ENCODE results near the gene GOLGA6C.
"Not testable (repeated sequence)": the region's sequence is repeated elsewhere in the genome, so short reads cannot be mapped to it uniquely, and the experiment has no call there.

GOLGA6C gene

GRCh38 chr15:75252285-75252684 lies 5.8 kb upstream of the GOLGA6C start:
- in situ Hi-C loops (cut with HindIII; ENCODE audit: low sequenced_read_pairs), result not testable (repeated sequence)

- in situ Hi-C loops (cut with HindIII; ENCODE audit: low sequenced_read_pairs), result not testable (repeated sequence)
Measured at GRCh38 chr15:75258620-75259343, 648 bp downstream of the GOLGA6C start.

GRCh38 chr15:75259873-75260272 lies 1.7 kb downstream of the GOLGA6C start:
- in situ Hi-C loops (cut with HindIII; ENCODE audit: low sequenced_read_pairs), result not testable (repeated sequence)

GRCh38 chr15:75273751-75274359 lies 15.7 kb downstream of the GOLGA6C start:
- in situ Hi-C loops (cut with HindIII; ENCODE audit: low sequenced_read_pairs), result not testable (repeated sequence)

- in situ Hi-C loops (cut with HindIII; ENCODE audit: low sequenced_read_pairs), result not testable (repeated sequence)
Measured at GRCh38 chr15:75274509-75275107, 16.5 kb downstream of the GOLGA6C start.

- in situ Hi-C loops (cut with HindIII; ENCODE audit: low sequenced_read_pairs), result not testable (repeated sequence)
Measured at GRCh38 chr15:75275617-75276016, 17.5 kb downstream of the GOLGA6C start.

GRCh38 chr15:75278497-75278896 lies 20.4 kb downstream of the GOLGA6C start:
- in situ Hi-C loops (cut with HindIII; ENCODE audit: low sequenced_read_pairs), result not testable (repeated sequence)

GRCh38 chr15:75282572-75282971 lies 24.4 kb downstream of the GOLGA6C start, which contains the start of gene GOLGA6D:
Gene GOLGA6D, plus strand, starts transcription at chr15:75282835. Its CDS starts 41 bp downstream, at chr15:75282876.
- in situ Hi-C loops (cut with HindIII; ENCODE audit: low sequenced_read_pairs), result not testable (repeated sequence)

- in situ Hi-C loops (cut with HindIII; ENCODE audit: low sequenced_read_pairs), result not testable (repeated sequence)
Measured at GRCh38 chr15:75284152-75284551, 26.0 kb downstream of the GOLGA6C start.

GRCh38 chr15:75293660-75294059 lies 35.5 kb downstream of the GOLGA6C start:
- in situ Hi-C loops (cut with HindIII; ENCODE audit: low sequenced_read_pairs), result not testable (repeated sequence)

GRCh38 chr15:75298541-75299310 lies 40.6 kb downstream of the GOLGA6C start:
- in situ Hi-C loops (cut with HindIII; ENCODE audit: low sequenced_read_pairs), result not testable (repeated sequence)

- in situ Hi-C loops (cut with HindIII; ENCODE audit: low sequenced_read_pairs), result not testable (repeated sequence)
Measured at GRCh38 chr15:75299311-75299688, 41.2 kb downstream of the GOLGA6C start.

- in situ Hi-C loops (cut with HindIII; ENCODE audit: low sequenced_read_pairs), result not testable (repeated sequence)
Measured at GRCh38 chr15:75300026-75300425, 41.9 kb downstream of the GOLGA6C start.

- in situ Hi-C loops (cut with HindIII; ENCODE audit: low sequenced_read_pairs), result no loop called here
Measured at GRCh38 chr15:75302318-75302717, 44.2 kb downstream of the GOLGA6C start.

GRCh38 chr15:75302753-75303152 lies 44.6 kb downstream of the GOLGA6C start:
- in situ Hi-C loops (cut with HindIII; ENCODE audit: low sequenced_read_pairs), result not testable (repeated sequence)

GRCh38 chr15:75306188-75306587 lies 48.1 kb downstream of the GOLGA6C start:
- in situ Hi-C loops (cut with HindIII; ENCODE audit: low sequenced_read_pairs), result no loop called here

- in situ Hi-C loops (cut with HindIII; ENCODE audit: low sequenced_read_pairs), result no loop called here
Measured at GRCh38 chr15:75307778-75308390, 49.8 kb downstream of the GOLGA6C start.

GRCh38 chr15:75309711-75310110 lies 51.6 kb downstream of the GOLGA6C start:
- in situ Hi-C loops (cut with HindIII; ENCODE audit: low sequenced_read_pairs), result no loop called here

- in situ Hi-C loops (cut with HindIII; ENCODE audit: low sequenced_read_pairs), result not testable (repeated sequence)
Measured at GRCh38 chr15:75312548-75312947, 54.4 kb downstream of the GOLGA6C start.

- in situ Hi-C loops (cut with HindIII; ENCODE audit: low sequenced_read_pairs), result no loop called here
Measured at GRCh38 chr15:75313116-75313845, 55.1 kb downstream of the GOLGA6C start.
